ENCODE results near the gene STC2.

- TF ChIP-seq CTCF (IDR thresholded peaks at IDR 0.05; ENCODE audit: poor library complexity) (no peak), EZH2 (IDR thresholded peaks at IDR 0.05; ENCODE audit: borderline replicate concordance) (no peak)
Observed at GRCh38 chr5:173341961-173342430, 13.8 kb upstream of the STC2 start.

Data from hepatocyte (in vitro differentiated cells).